ENCODE results near the gene SLC35A1.

- TF ChIP-seq GLI4 (tag by site-specific recombination; IDR thresholded peaks at IDR 0.05) = no peak
- no peak for TF ChIP-seq ZNF501 (tag by site-specific recombination; IDR thresholded peaks at IDR 0.05)
- TF ChIP-seq, protein P1, sequence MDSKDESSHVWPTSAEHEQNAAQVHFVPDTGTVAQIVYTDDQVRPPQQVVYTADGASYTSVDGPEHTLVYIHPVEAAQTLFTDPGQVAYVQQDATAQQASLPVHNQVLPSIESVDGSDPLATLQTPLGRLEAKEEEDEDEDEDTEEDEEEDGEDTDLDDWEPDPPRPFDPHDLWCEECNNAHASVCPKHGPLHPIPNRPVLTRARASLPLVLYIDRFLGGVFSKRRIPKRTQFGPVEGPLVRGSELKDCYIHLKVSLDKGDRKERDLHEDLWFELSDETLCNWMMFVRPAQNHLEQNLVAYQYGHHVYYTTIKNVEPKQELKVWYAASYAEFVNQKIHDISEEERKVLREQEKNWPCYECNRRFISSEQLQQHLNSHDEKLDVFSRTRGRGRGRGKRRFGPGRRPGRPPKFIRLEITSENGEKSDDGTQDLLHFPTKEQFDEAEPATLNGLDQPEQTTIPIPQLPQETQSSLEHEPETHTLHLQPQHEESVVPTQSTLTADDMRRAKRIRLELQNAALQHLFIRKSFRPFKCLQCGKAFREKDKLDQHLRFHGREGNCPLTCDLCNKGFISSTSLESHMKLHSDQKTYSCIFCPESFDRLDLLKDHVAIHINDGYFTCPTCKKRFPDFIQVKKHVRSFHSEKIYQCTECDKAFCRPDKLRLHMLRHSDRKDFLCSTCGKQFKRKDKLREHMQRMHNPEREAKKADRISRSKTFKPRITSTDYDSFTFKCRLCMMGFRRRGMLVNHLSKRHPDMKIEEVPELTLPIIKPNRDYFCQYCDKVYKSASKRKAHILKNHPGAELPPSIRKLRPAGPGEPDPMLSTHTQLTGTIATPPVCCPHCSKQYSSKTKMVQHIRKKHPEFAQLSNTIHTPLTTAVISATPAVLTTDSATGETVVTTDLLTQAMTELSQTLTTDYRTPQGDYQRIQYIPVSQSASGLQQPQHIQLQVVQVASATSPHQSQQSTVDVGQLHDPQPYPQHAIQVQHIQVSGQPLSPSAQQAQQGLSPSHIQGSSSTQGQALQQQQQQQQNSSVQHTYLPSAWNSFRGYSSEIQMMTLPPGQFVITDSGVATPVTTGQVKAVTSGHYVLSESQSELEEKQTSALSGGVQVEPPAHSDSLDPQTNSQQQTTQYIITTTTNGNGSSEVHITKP (tag by site-specific recombination; IDR thresholded peaks at IDR 0.05) = no peak
- TF ChIP-seq, protein P2, sequence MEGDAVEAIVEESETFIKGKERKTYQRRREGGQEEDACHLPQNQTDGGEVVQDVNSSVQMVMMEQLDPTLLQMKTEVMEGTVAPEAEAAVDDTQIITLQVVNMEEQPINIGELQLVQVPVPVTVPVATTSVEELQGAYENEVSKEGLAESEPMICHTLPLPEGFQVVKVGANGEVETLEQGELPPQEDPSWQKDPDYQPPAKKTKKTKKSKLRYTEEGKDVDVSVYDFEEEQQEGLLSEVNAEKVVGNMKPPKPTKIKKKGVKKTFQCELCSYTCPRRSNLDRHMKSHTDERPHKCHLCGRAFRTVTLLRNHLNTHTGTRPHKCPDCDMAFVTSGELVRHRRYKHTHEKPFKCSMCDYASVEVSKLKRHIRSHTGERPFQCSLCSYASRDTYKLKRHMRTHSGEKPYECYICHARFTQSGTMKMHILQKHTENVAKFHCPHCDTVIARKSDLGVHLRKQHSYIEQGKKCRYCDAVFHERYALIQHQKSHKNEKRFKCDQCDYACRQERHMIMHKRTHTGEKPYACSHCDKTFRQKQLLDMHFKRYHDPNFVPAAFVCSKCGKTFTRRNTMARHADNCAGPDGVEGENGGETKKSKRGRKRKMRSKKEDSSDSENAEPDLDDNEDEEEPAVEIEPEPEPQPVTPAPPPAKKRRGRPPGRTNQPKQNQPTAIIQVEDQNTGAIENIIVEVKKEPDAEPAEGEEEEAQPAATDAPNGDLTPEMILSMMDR (tag by site-specific recombination; IDR thresholded peaks at IDR 0.05) = no peak
- TF ChIP-seq ZSCAN4 (tag by site-specific recombination; IDR thresholded peaks at IDR 0.05) = no peak
- no peak for TF ChIP-seq ZNF335 (tag by site-specific recombination; conservative IDR thresholded peaks at IDR 0.05)
- no peak for TF ChIP-seq ZBTB21 (tag by site-specific recombination; IDR thresholded peaks at IDR 0.05)
Observed at GRCh38 chr6:87529221-87529620, 56.4 kb downstream of the SLC35A1 start.
